ENCODE data around the gene TRPV6.

Gene TRPV6

DNA sequence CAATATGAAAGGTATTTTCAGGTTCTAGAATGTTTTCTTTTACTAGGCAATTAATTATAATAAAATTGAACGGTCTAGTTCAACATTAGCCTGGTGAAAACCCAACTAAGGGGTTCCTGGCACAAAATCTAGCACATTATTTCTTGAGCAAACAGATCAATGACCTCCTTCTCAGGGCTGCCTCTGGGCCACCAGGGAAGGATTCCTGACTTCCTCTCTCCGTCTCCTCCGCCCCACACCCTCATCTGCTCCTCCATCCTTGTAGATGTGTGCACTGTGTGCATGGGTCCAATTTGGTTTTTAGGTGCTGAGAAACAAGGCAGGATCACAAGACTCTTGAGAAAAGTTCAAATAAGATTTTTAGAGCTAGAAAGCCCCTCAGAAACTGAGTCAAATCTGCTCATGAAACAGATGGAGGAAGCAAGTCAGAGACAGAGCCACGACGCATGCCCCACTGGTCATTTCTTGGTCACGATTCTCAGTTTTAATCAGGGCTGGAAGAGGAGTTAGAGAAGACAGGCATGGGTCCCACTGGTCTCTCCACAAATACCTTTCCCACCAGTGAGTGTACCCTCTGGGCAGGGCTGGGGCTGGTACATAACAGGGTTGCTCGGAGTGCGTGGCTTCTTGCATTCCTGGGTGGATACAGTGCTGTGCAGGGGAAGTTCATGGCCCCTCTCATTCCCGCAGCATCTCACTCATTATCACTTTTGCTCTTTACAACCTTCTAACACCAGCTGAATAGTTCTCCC is 3.8 kb downstream of the TRPV6 start:
- no peak for DNase-seq

DNA sequence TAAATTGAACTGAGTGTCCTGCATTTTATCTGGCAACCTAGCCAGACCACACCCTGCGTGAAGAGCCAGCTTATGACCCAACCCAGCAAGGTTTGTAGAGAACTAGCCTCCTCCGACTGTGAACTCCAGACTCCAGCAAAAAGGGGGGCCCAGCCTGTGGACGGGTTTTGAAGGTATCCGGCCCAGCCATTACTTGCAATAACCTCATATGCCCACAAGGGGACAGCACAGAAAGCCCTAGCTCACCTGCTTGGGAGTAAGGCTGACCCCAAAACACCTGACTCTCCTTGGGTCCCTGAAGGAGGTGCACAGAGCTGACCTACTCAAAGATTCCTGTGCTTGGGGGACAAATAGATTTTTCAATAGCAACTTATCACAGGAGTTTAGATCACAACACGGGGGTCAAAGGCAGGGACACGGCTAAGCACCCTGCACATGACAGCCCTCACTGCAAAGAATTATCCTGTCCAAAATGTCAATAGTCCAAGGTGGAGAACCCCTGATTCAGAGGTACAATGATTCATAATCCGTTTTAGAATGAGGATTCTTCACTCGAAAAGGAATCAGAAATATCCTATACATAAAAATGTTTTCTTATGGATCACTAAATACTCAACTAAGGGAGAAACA is 4.6 kb downstream of the TRPV6 start:
- DNase-seq: peak in 1 of 2 experiments; percentile 18

DNA sequence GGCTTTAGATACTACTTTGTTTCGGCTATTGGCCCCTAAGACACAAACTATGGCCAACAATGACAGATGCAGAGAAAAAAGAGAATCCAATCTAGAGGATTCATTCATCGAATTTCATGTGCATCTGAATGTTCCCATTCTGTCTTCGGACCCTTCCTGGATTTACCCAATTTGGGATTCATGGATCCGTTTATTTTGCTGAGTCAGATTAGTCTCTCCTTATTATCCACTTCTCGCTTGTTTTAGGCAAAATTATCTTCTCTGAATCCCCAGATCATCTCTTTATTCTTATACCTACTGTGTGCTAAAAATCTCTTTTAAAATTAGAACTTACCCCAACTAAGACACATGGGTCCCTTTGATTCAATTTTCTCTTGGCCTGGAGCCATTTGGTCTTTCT is 6.5 kb downstream of the TRPV6 start:
- no peak for DNase-seq

DNA sequence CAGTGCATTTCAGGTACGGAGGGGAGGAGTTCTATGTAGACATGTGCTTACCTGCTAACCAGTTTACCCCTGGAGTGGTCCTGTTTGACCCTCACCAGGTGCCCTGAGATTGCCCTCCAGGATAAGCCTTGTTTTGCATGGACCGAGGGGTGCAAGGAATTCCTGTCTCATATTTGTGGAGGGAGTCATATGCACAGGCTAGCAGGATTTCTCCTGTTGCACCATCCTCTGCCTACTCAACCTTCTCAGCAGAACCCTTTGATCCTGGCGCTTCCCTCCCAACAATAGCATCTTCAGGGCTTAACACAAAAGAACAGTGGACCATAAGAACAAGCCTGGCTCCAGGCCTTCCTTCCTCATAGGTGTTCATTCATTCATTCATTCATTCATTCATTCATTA is 7.2 kb downstream of the TRPV6 start:
- no peak for DNase-seq

DNA sequence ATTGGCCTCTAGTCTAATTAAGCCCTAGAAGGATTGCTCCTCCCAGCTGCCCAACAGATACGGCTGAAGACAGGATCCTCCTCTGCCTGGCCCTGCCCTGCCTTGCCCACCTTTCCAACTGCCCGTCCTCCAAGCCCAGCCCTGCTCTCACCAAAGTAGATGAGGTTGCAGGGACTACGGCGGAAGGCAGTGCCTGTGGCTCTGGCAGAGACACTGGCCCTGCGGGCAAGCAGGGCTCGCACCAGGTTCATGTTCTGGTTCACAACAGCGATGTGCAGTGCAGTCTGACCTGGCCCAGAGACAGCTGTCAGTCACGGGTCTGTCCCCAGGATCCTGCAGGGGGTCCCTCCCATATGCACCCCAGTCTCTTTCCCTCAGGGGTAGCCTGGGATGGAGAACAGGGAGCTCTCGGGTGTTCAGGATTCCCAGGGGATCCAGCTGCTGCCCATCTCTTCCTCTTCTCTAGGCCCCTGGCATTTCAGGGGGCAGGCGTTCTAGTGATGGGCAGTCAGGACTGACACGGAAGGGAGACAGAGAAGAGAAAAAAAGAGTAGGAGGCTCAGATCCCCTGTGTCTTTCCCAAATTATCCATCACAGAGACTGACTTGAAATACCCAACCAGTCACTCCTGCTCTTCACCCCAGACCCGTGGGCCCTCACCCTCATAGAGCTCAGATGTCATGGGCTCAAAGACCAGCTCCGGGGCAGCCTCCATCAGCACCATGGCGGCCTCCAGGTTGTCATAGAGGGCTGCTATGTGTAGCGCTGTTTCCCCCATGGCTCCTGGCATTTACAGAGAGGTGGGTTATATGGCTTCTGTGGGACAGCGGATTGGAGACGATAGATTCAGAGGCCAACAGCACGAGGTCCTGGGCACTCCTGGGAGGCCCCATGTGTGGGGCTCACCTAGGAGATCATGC is 8.3 kb downstream of the TRPV6 start:
- DNase-seq: no peak

DNA sequence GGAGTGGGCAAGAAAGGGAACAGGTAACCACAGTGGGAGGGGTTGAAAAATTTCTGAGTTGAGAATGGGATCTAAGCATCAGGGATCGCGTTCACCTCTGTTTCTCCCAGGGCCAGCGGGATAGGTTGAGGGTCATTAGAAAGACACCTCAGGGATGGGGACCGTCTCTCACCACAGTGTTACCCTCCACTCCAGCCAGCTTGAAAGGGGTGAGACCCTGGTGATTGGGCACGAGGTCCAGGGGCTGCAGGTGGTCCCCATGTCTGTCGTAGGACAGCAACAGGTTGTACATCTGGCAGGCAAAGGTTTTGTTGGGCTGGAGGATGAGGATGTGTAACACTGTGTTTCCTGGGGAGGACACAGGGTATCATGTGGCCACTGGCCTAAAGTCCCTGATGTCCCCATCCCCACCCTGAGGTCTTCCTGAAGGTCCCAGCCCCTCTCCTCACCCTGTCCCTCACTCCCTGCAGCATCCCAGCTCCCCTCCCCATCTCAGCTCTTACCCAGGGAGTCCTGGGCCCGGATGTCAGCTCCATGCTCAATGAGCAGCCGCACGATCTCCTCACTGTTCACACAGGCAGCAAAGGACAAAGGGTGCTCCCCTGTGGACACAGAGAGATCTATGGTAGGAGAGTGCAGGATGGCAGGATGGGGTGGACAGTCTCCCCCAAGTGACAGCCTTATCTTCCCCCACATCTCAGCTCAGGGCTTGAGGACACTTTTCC is 9.1 kb downstream of the TRPV6 start:
- no peak for DNase-seq

DNA sequence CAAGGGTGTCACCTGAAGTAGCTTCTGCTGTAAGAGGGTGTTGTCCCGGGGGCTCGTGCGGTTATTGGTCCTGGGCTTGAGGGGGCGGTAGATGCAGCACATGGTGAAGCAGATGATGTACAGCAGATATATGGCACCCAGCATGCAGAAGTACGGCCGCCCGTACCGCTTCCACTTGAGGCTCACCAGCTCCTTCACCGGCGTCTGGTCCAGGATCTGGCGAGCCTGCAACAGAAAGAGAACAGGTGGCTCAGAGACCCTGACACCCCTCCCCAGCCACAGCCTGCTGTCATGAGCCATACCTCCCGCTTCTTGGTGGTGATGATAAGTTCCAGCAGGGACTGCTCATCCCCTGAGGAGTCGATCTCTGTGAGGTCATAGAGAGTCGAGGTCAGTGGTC is 10.1 kb downstream of the TRPV6 start:
- DNase-seq: no peak

DNA sequence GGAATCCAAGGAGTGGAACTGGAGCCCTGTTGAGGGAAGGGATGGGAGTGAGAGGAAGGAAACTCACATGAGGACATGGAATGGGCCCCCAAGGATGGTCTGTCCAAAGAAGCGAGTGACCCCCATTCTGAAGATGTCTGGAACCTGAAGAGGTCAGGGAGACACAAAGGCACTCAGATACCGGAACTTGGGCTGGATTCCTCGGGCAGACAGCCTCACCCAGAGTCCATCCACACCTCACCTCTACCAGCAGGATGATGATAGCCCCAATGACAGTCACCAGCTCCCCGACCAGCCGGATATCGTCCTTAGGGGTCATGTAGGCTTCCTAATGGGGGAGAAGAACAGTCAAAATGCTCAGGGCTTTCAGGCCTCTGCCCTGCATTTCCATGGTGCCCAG is 10.7 kb downstream of the TRPV6 start:
- no peak for DNase-seq

DNA sequence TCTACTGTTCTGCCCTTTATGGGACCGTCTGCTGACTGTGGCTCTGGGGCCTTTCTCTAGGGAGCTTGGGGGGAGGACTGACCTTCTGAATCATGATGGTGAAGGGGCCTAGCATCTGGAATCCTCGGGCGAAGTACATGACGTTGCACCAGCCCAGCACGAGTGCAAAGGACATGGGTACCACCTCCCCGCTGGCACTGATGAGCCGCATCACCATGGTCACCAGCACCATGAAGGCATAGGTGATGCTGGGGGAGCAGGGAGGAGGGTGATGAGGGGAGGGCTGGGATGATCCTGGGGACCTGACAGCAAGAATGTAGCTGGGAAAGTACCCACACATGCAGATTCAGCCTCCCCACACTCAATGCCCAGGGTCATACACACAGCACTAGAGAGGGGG is 11.1 kb downstream of the TRPV6 start:
- no peak for DNase-seq

DNA sequence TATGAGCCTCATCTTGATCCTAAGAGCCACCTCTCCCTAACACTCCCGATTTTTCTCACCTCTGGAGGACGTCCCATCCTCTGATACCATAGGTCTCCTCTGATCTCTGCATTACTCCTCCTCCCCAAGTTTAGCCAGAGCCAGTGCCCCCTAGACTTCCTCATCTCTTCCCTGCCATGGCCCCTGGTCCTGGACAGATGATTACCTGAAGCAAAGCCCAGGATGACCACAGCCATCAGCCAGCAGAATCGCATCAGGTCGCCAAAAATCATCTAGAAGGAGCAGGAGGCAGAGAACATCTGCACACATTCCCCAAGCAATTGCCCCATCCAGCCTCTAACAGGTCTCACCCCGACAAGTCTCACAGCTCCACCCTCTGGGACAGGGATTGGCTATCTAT is 11.7 kb downstream of the TRPV6 start:
- DNase-seq: no peak

DNA sequence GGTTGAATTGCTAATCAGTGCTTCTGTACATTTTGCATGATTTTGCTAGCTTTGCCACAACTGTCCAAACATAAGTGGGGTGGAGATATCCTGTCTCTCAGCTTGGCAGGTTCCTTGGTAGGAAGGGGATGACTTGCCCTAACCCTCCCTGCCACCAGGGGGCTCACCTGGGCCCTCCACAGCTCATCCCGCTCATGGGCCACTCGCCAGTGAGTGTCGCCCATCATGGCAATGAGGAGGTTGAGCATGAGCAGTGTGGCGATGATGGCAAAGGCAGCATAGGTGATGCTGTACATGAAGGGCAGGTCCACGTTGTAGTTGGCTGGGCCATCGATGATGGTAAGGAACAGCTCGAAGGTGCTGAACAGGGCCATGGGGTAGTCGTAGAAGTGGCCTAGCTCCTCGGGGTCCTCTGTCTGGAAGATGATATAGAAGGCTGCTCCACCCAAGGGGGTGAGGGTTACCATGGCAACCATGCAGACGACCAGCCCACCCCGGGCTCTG is 12.2 kb downstream of the TRPV6 start:
- DNase-seq: no peak

DNA sequence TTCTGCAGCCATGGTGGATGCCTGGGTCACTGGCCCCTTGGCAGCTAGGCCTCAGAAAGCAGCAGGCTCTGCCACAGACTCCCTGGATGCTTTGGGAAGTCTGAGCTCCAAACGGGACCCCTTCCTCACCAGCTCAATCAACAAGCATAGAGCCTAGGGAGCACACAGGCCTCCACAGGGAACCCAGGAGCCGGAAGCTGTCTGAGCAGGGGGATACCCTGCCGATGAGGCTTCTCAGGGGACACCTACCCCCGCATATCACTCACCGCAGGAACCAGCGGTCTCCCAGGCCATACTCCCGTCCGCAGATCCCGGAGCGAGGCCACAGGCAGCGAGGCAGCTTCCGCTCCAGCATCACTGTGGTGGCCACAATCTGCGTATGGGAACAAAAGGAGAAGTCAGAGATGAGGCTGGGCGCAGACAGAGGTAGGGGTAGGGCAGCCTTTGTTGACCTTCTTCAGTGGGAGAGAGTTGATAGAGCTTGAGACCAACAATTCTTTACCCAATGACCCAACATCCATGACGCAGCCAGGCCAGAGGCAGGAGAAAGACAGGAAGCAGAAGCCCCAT is 13.4 kb downstream of the TRPV6 start:
- no peak for DNase-seq

DNA sequence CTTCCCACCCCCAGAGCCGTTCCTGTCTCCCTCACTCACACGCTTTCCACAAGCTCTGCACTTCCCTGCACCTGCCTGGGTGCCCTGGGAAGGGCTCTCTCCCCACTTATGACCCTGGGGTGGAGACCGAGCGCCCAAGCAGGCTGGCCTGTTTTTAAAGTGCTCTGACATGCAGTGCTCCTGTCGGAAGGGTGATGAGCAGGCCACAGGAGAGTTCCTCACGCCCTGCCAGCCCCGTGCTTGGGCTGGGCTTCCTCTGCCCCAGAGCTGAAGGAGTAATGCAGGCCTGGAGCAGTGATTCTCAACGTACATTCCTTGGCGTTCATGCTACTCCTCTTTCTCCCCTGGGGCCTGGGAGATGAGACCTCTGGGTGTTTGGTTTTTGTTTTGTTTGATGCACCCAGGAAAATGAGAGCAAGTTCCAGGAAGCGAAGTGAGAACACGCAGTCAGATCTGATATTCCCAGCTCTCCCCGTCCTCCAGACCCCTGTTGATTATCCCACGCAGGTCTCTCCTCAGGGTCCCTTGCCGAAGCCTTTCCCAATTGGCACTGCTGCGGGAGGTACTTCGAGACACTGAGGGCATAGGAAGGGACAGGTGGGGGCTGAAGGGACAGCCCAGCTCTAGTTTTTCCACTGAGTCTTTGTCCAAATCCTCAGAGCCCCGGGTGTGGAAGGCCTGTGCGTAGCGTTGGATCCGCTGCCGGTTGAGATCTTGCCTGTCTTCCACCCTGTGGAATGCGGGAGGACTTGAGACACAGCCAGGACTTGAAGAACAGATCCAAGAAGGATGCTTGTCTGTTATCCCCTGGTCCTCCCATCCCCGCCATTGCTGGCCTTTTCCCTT is 14.1 kb downstream of the TRPV6 start:
- DNase-seq: no peak

DNA sequence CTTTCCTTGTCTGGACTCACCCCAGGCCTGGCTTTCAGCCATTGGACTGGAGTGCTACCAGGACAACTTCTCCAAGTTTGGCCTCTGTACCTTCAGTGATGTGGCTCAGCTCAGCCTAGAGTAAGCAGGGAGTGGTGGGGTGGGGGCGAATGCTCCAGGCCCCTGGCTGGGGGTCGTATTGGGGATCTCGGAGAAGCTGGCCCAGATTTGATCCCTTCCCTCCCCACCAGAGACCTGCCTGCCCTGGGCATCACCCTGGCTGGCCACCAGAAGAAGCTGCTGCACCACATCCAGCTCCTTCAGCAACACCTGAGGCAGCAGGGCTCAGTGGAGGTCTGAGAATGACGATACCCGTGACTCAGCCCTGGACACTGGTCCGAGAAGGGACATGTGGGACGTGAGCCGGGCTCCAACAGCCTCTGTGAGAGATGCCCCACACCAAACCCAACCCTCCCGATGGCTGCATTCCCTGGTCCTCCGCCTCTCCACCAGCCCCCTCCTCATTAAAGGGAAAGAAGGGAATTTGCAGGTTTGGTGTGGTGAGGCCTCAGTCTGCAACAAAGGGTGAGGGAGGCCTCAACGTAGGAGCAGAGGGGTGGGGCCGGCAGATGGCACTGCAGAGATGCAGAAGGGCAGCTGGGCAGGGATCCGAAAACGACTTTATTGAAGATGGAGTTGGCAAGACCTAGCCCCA is 14.8 kb downstream of the TRPV6 start:
- DNase-seq: no peak

DNA sequence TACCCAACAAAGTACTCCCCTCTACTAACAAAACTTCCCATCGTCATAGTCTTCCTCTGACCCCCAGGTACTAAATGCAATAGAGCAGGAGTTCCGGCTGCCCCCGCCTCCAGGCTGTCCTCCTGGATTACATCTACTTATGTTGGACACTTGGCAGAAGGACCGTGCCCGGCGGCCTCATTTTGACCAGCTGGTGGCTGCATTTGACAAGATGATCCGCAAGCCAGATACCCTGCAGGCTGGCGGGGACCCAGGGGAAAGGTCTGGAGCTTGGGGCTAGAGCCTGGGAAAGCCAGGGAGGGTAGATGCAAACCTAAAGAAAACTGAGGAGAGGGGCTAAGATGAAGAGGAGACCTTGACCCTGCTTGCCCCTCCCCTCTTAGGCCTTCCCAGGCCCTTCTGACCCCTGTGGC is 15.4 kb downstream of the TRPV6 start:
- no peak for DNase-seq

DNA sequence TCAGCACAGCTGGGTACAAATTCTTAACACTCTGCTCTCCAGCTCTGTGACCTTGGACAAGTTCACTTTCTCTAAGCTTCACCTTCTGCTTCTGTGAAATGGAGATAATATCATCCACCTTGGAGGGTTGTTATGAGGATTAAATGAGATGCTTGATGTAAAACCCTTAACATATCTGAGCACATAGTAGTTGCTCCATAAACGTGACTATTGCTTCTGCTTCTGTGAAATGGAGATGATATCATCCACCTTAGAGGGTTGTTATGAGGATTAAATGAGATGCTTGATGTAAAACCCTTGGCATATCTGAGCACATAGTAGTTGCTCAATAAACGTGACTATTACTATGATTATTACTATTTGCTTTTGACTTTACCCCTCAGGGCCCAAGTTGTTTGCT is 16.1 kb downstream of the TRPV6 start:
- DNase-seq: no peak

DNA sequence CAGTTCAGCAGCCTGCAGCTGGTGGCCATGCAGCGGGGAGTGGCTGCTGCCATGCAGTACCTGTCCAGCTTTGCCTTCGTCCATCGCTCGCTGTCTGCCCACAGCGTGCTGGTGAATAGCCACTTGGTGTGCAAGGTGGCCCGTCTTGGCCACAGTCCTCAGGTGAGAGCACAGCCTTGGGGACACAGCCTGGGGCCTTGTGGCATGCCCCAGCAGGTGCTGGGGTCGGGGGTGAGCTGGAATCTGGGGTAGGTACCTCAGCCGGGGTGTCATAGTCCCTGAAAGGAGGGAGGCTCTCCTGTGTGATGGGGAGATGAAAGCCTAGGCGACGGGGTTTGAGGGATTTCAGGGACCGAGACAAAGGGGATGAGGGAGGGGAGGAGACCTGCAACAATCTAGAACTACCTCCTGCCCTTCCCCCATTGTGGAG is 16.5 kb downstream of the TRPV6 start:
- no peak for DNase-seq

DNA sequence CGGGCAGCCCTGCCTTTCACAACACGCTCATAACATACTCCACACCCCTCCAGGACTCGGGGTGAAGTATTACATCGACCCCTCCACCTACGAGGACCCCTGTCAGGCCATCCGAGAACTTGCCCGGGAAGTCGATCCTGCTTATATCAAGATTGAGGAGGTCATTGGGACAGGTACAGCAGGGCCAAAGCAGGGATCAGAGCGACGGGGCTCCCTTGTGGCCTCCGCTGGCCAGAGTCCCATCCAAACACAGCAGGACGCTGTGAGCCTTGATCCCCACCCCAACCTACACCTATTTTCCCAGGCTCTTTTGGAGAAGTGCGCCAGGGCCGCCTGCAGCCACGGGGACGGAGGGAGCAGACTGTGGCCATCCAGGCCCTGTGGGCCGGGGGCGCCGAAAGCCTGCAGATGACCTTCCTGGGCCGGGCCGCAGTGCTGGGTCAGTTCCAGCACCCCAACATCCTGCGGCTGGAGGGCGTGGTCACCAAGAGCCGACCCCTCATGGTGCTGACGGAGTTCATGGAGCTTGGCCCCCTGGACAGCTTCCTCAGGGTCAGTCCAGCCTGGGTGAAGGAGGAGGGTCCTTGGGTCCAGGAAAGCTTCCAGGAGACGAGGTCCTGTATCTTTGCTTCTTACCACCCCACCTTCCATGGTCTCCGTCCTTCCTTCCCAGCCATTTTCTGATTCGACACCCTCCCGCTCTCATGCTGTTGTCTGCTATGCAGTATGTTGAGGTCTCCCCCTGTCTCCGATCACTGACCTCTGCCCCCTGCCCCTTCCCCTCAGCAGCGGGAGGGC is 17.2 kb downstream of the TRPV6 start:
- no peak for DNase-seq

DNA sequence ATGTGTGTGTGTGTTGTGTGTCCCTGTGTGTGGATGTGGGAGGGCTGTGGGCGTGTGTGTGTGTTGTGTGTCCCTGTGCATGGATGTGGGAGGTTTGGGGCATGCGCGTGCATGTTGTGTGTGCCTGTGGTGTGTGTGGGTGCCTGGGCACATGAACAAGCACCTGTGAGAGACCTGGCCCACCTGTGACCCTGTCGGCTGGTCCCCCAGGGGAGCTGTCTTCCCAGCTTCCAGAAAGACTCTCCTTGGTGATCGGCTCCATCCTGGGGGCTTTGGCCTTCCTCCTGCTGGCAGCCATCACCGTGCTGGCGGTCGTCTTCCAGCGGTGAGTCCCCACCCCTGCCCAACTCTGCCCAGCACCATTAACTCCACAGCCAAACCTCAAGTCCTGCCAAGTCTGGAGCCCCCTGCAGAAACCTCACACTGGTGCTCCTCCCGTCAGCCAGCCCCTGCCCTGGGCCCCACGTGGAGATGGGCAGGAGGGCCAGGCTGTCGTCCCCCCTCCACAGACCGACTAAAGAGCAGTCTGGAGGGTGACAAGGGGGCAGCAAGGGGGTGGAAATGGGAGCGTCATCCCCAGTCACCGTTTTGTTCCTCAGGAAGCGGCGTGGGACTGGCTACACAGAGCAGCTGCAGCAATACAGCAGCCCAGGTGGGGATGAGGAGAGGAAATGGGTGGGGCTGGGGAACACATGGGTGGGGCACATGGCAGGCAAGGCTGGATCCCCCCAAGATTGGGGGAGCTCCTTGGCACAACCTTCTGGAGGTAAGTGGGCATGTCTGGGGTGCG is 18.0 kb downstream of the TRPV6 start:
- DNase-seq: no peak

All from NCI-H1930 (cell line).